PFSK-1 (cell line): Measurements from ENCODE around the gene SLC41A3.

Experiments used
- FOXP2 ChIP-seq: optimal IDR thresholded peaks from 2 replicates; pipeline ENCODE3; 2011; ENCODE audit warnings: borderline replicate concordance, control low read depth, inconsistent platforms; ENCODE audit not compliant: insufficient read depth; ENCODE audit errors: extremely low read length, extremely low read depth
- POLR2AphosphoS5 ChIP-seq: IDR thresholded peaks from 2 replicates; pipeline ENCODE4 v1.6.1; 2012; ENCODE audit warnings: low read depth, mild to moderate bottlenecking, control low read depth, low read length, moderate library complexity
- REST ChIP-seq, 2 experiments: IDR thresholded peaks; 2 replicates each; pipeline versions ENCODE4 v1.6.1 to v1.8.0; 2011 to 2012; ENCODE audit warnings: low read depth in 2 of 2, low read length in 2 of 2, control low read depth in 1 of 2, inconsistent platforms in 1 of 2, mild to moderate bottlenecking in 1 of 2, moderate library complexity in 1 of 2; ENCODE audit not compliant: insufficient read depth in 1 of 2
- SIN3A ChIP-seq: IDR thresholded peaks from 2 replicates; pipeline ENCODE4 v1.6.1; 2012; ENCODE audit warnings: mild to moderate bottlenecking, low read length, moderate library complexity, borderline replicate concordance; ENCODE audit not compliant: insufficient read depth
- TAF1 ChIP-seq: IDR thresholded peaks from 2 replicates; pipeline ENCODE4 v1.6.1; 2012; ENCODE audit warnings: low read length, control low read depth, borderline replicate concordance; ENCODE audit not compliant: insufficient read depth

Gene SLC41A3

DNA sequence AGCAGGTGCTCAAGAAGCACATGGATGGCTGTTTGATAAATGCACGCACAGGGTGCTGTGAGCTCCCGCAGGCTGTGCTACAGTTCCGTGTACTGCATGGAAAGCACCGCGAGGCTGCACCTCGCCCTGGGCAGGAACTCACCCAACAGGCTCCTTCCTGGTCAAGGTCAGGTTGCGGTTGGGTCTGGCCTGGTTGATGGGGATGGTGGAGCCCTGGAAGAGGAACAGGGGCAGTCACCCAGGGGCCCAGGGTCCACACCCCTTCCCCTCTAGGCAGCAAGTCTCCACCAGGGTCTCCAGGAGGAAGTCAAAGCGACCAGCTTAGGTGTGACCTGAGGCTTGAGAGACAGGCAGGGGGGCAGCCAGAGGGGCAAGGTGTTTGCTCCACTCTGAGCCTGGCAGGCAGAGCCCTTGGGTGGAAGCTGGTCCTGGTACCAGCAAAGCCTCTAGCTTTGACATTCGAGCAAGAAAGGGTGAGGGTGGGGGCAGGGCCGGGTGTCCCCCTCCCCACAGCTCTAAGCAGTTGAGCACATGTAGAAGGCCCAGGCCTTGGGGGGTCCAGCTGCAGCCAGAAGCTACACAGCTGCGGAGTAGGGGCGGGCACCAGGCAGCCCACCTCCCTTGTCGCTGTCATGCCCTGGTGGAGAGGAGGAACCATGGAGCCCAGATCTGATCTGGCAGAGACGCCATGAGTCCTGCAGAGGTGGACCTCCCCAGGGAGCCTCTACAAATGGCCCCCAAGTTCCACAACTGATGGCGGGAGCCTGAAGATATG lies 46.3 kb upstream of the SLC41A3 start:
- no peak for TF ChIP-seq FOXP2
- TF ChIP-seq POLR2AphosphoS5 = no peak
- no peak for TF ChIP-seq TAF1
- TF ChIP-seq REST (IDR thresholded peaks at IDR 0.05; ENCODE audit: insufficient read depth in 1 of 2, low read depth in 2 of 2, low read length in 2 of 2) = no peak
- no peak for TF ChIP-seq SIN3A

- TF ChIP-seq FOXP2 = no peak
- TF ChIP-seq POLR2AphosphoS5 = no peak
- TF ChIP-seq TAF1 = no peak
- no peak for TF ChIP-seq REST (IDR thresholded peaks at IDR 0.05; ENCODE audit: insufficient read depth in 1 of 2, low read depth in 2 of 2, low read length in 2 of 2)
- no peak for TF ChIP-seq SIN3A
Measured at GRCh38 chr3:126129398-126129891, 45.5 kb upstream of the SLC41A3 start.

- TF ChIP-seq TAF1 (no peak), POLR2AphosphoS5 (no peak), REST (IDR thresholded peaks at IDR 0.05; ENCODE audit: insufficient read depth in 1 of 2, low read depth in 2 of 2, low read length in 2 of 2) (no peak), SIN3A (no peak), FOXP2 (no peak)
Measured at GRCh38 chr3:126128504-126129397, 44.8 kb upstream of the SLC41A3 start.

DNA sequence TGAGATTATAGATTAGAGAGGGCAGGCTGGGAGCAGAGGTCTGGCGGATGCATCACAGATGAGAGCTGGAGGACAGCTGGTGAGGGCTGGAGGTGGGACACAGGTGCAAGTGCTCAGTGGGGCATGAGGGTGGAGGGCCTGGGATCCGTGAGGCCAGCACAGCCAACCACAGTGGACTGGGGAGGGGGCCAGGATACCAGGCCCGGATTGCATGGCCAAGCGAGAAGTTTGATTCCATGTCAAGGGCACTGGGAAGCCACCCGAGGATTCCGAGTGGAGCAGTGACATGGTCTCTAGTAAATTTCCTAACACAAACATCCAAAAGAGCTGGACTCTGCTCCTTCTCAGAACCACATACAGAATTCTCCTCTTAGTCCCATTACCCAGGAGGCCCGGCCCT lies 44.0 kb upstream of the SLC41A3 start:
- TF ChIP-seq FOXP2 = no peak
- no peak for TF ChIP-seq SIN3A
- no peak for TF ChIP-seq REST (IDR thresholded peaks at IDR 0.05; ENCODE audit: insufficient read depth in 1 of 2, low read depth in 2 of 2, low read length in 2 of 2)
- TF ChIP-seq TAF1 = no peak
- TF ChIP-seq POLR2AphosphoS5 = no peak
